ENCODE data around the gene FHIT.

FHIT gene

GRCh38 chr3:60759439-60759838 lies 491.8 kb downstream of the FHIT start:
- H3K27ac ChIP-seq = no peak overlapping the region
- H3K9me3 ChIP-seq (ENCODE audit: control insufficient read depth, low read length) = no peaks in the 10 kb centered on the region
- H2AFZ ChIP-seq = no peak overlapping the region

GRCh38 chr3:60758831-60759230 lies 492.4 kb downstream of the FHIT start:
- Histone ChIP-seq H3K4me2 (ENCODE audit: low read length) (no peak overlapping the region), H3K79me2 (no peaks in the 10 kb centered on the region)
- TF ChIP-seq CTCF (IDR thresholded peaks at IDR 0.05) = no peak

More at GRCh38 chr3:60759439-60759838, 491.8 kb downstream of the FHIT start:
- no peaks in the 10 kb centered on the region for H3K79me2 ChIP-seq
- no peak for TF ChIP-seq CTCF (IDR thresholded peaks at IDR 0.05)
- no peak overlapping the region for H3K4me2 ChIP-seq (ENCODE audit: low read length)
- H3K4me1 ChIP-seq = no peaks in the 10 kb centered on the region
- H3K27me3 ChIP-seq (ENCODE audit: control insufficient read depth, insufficient read depth, low read length) = no peaks in the 10 kb centered on the region
- H3K4me3 ChIP-seq (ENCODE audit: low read depth, low read length) = no peak overlapping the region
- no peak overlapping the region for H3K9ac ChIP-seq
- H3K36me3 ChIP-seq (ENCODE audit: control insufficient read depth, insufficient read depth, low read length) = no peaks in the 10 kb centered on the region

GRCh38 chr3:60758171-60758570 lies 493.1 kb downstream of the FHIT start:
- Histone ChIP-seq H2AFZ (no peak overlapping the region), H3K27ac (no peak overlapping the region)
- no peak for TF ChIP-seq CTCF (IDR thresholded peaks at IDR 0.05)

More at GRCh38 chr3:60758831-60759230, 492.4 kb downstream of the FHIT start:
- no peak overlapping the region for H3K9ac ChIP-seq
- no peak overlapping the region for H3K4me3 ChIP-seq (ENCODE audit: low read depth, low read length)
- H3K36me3 ChIP-seq (ENCODE audit: control insufficient read depth, insufficient read depth, low read length) = no peaks in the 10 kb centered on the region
- no peaks in the 10 kb centered on the region for H3K9me3 ChIP-seq (ENCODE audit: control insufficient read depth, low read length)
- H3K27ac ChIP-seq = no peak overlapping the region
- H3K4me1 ChIP-seq = no peaks in the 10 kb centered on the region
- no peak overlapping the region for H2AFZ ChIP-seq
- H3K27me3 ChIP-seq (ENCODE audit: control insufficient read depth, insufficient read depth, low read length) = no peaks in the 10 kb centered on the region

GRCh38 chr3:60757724-60758123 lies 493.5 kb downstream of the FHIT start:
- H3K36me3 ChIP-seq (ENCODE audit: control insufficient read depth, insufficient read depth, low read length) = no peaks in the 10 kb centered on the region
- no peak overlapping the region for H3K4me2 ChIP-seq (ENCODE audit: low read length)
- no peak overlapping the region for H3K9ac ChIP-seq
- no peak overlapping the region for H3K27ac ChIP-seq
- H3K9me3 ChIP-seq (ENCODE audit: control insufficient read depth, low read length) = no peaks in the 10 kb centered on the region
- no peaks in the 10 kb centered on the region for H3K4me1 ChIP-seq
- no peaks in the 10 kb centered on the region for H3K79me2 ChIP-seq
- no peak overlapping the region for H2AFZ ChIP-seq
- TF ChIP-seq CTCF (IDR thresholded peaks at IDR 0.05) = no peak
- no peak overlapping the region for H3K4me3 ChIP-seq (ENCODE audit: low read depth, low read length)
- H3K27me3 ChIP-seq (ENCODE audit: control insufficient read depth, insufficient read depth, low read length) = no peaks in the 10 kb centered on the region

More at GRCh38 chr3:60758171-60758570, 493.1 kb downstream of the FHIT start:
- Histone ChIP-seq H3K27me3 (ENCODE audit: control insufficient read depth, insufficient read depth, low read length) (no peaks in the 10 kb centered on the region), H3K9ac (no peak overlapping the region), H3K4me2 (ENCODE audit: low read length) (no peak overlapping the region), H3K9me3 (ENCODE audit: control insufficient read depth, low read length) (no peaks in the 10 kb centered on the region), H3K36me3 (ENCODE audit: control insufficient read depth, insufficient read depth, low read length) (no peaks in the 10 kb centered on the region), H3K79me2 (no peaks in the 10 kb centered on the region), H3K4me3 (ENCODE audit: low read depth, low read length) (no peak overlapping the region), H3K4me1 (no peaks in the 10 kb centered on the region)

GRCh38 chr3:60756241-60757030 lies 494.8 kb downstream of the FHIT start:
- Histone ChIP-seq H3K4me2 (ENCODE audit: low read length) (no peak overlapping the region), H3K36me3 (ENCODE audit: control insufficient read depth, insufficient read depth, low read length) (no peaks in the 10 kb centered on the region), H3K9me3 (ENCODE audit: control insufficient read depth, low read length) (no peaks in the 10 kb centered on the region), H3K79me2 (no peaks in the 10 kb centered on the region), H2AFZ (no peak overlapping the region), H3K27me3 (ENCODE audit: control insufficient read depth, insufficient read depth, low read length) (no peaks in the 10 kb centered on the region), H3K4me1 (no peaks in the 10 kb centered on the region), H3K4me3 (ENCODE audit: low read depth, low read length) (no peak overlapping the region), H3K27ac (no peak overlapping the region), H3K9ac (no peak overlapping the region)
- no peak for TF ChIP-seq CTCF (IDR thresholded peaks at IDR 0.05)
